PFSK-1 (cell line): Measurements from ENCODE around the gene PGBD2.

ENCODE experiments used
- FOXP2 ChIP-seq: optimal IDR thresholded peaks from 2 replicates; pipeline ENCODE3; 2011; ENCODE audit warnings: borderline replicate concordance, control low read depth, inconsistent platforms; ENCODE audit not compliant: insufficient read depth; ENCODE audit errors: extremely low read length, extremely low read depth
- POLR2AphosphoS5 ChIP-seq: IDR thresholded peaks from 2 replicates; pipeline ENCODE4 v1.6.1; 2012; ENCODE audit warnings: low read depth, mild to moderate bottlenecking, control low read depth, low read length, moderate library complexity
- REST ChIP-seq, 2 experiments: IDR thresholded peaks; 2 replicates each; pipeline versions ENCODE4 v1.6.1 to v1.8.0; 2011 to 2012; ENCODE audit warnings: low read depth in 2 of 2, low read length in 2 of 2, control low read depth in 1 of 2, inconsistent platforms in 1 of 2, mild to moderate bottlenecking in 1 of 2, moderate library complexity in 1 of 2; ENCODE audit not compliant: insufficient read depth in 1 of 2
- SIN3A ChIP-seq: IDR thresholded peaks from 2 replicates; pipeline ENCODE4 v1.6.1; 2012; ENCODE audit warnings: mild to moderate bottlenecking, low read length, moderate library complexity, borderline replicate concordance; ENCODE audit not compliant: insufficient read depth
- TAF1 ChIP-seq: IDR thresholded peaks from 2 replicates; pipeline ENCODE4 v1.6.1; 2012; ENCODE audit warnings: low read length, control low read depth, borderline replicate concordance; ENCODE audit not compliant: insufficient read depth

Gene PGBD2

GRCh38 chr1:248892590-248892989 lies 13.4 kb upstream of the PGBD2 start:
- TF ChIP-seq REST (IDR thresholded peaks at IDR 0.05; ENCODE audit: insufficient read depth in 1 of 2, low read depth in 2 of 2, low read length in 2 of 2) (no peak), SIN3A (no peak), FOXP2 (no peak)

- TF ChIP-seq SIN3A = no peak
- TF ChIP-seq FOXP2 = no peak
These were observed 11.2 kb upstream of the PGBD2 start for GRCh38 chr1:248894837-248895236.

GRCh38 chr1:248897412-248898337 lies 8.4 kb upstream of the PGBD2 start:
- TF ChIP-seq POLR2AphosphoS5 (no peak), FOXP2 (no peak), REST (IDR thresholded peaks at IDR 0.05; ENCODE audit: insufficient read depth in 1 of 2, low read depth in 2 of 2, low read length in 2 of 2) (no peak), SIN3A (no peak), TAF1 (no peak)

- no peak for TF ChIP-seq POLR2AphosphoS5
- no peak for TF ChIP-seq FOXP2
- TF ChIP-seq TAF1 = no peak
- no peak for TF ChIP-seq REST (IDR thresholded peaks at IDR 0.05; ENCODE audit: insufficient read depth in 1 of 2, low read depth in 2 of 2, low read length in 2 of 2)
- TF ChIP-seq SIN3A = no peak
These were observed 5.4 kb upstream of the PGBD2 start for GRCh38 chr1:248900637-248901036.

- TF ChIP-seq FOXP2 (no peak), TAF1 (no peak), SIN3A (no peak), POLR2AphosphoS5 (no peak), REST (IDR thresholded peaks at IDR 0.05; ENCODE audit: insufficient read depth in 1 of 2, low read depth in 2 of 2, low read length in 2 of 2) (no peak)
These were observed 4.5 kb upstream of the PGBD2 start for GRCh38 chr1:248901578-248901977.
